Keratinocyte (primary cell): ENCODE data around the gene HELZ. TPM values are rescaled to one million over a fixed set of nuclear protein-coding genes. Genes with fewer than 3 reads are reported as not detected.

Experiments used
- DNase-seq: peaks from one replicate; pipeline ENCODE4 v3.0.0-alpha.2; 2011; ENCODE audit warnings: low read depth, missing footprints, low spot score
- FAIRE-seq: peaks from 2 replicates; lab custom pipeline; 2011; peaks lifted over from hg19 to GRCh38; lab: Jason Lieb, UNC
- H2AFZ ChIP-seq: 2 replicates; pipeline ENCODE4 v1.6.0; 2012; ENCODE audit warnings: low read length, control low read depth, inconsistent platforms; ENCODE audit not compliant: control insufficient read depth
- H3K27ac ChIP-seq: 2 replicates; pipeline ENCODE4 v1.5.1; 2011; ENCODE audit warnings: low read length; ENCODE audit not compliant: control insufficient read depth, insufficient read depth
- H3K27me3 ChIP-seq: 3 replicates; pipeline ENCODE4 v1.6.0; 2011; ENCODE audit warnings: low read length; ENCODE audit not compliant: control insufficient read depth, insufficient read depth; ENCODE audit errors: extremely low read depth
- H3K36me3 ChIP-seq, 2 experiments: 2 replicates in 1 of 2; 3 replicates in 1 of 2; pipeline ENCODE4 v1.5.1; 2011; ENCODE audit warnings: low read length in 2 of 2, mild to moderate bottlenecking in 1 of 2; ENCODE audit not compliant: control insufficient read depth in 2 of 2, insufficient read depth in 2 of 2; ENCODE audit errors: extremely low read depth in 1 of 2
- H3K4me1 ChIP-seq: 3 replicates; pipeline ENCODE4 v1.5.1; 2011; ENCODE audit warnings: low read length; ENCODE audit not compliant: control insufficient read depth, insufficient read depth; ENCODE audit errors: extremely low read depth
- H3K4me2 ChIP-seq: 3 replicates; pipeline ENCODE4 v1.6.0; 2011; ENCODE audit warnings: low read depth, low read length; ENCODE audit not compliant: control insufficient read depth, insufficient read depth; ENCODE audit errors: extremely low read depth
- H3K4me3 ChIP-seq, 3 experiments: fragments of 200-600 bp in 1 of 3; sonication (generic) in 1 of 3; 2 replicates in 2 of 3; 3 replicates in 1 of 3; pipeline ENCODE4 v1.5.1; 2011 to 2016; ENCODE audit warnings: low read length in 3 of 3, mild to moderate bottlenecking in 3 of 3, control low read depth in 2 of 3, inconsistent platforms in 1 of 3, low read depth in 1 of 3, mixed read lengths in 1 of 3, mixed run types in 1 of 3, moderate library complexity in 1 of 3; ENCODE audit not compliant: control insufficient read depth in 2 of 3, insufficient read depth in 2 of 3; ENCODE audit errors: extremely low read depth in 1 of 3
- H3K79me2 ChIP-seq: 2 replicates; pipeline ENCODE4 v1.6.0; 2012; ENCODE audit warnings: low read length; ENCODE audit not compliant: control insufficient read depth, insufficient read depth
- H3K9ac ChIP-seq: 3 replicates; pipeline ENCODE4 v1.6.0; 2011; ENCODE audit warnings: low read length; ENCODE audit not compliant: control insufficient read depth, insufficient read depth; ENCODE audit errors: extremely low read depth
- H3K9me1 ChIP-seq: 3 replicates; pipeline ENCODE4 v1.6.0; 2011; ENCODE audit warnings: low read length; ENCODE audit not compliant: control insufficient read depth, insufficient read depth; ENCODE audit errors: extremely low read depth
- H3K9me3 ChIP-seq: 2 replicates; pipeline ENCODE4 v1.5.1; 2012; ENCODE audit warnings: low read depth, low read length; ENCODE audit not compliant: control insufficient read depth
- H4K20me1 ChIP-seq: 3 replicates; pipeline ENCODE4 v1.6.0; 2011; ENCODE audit warnings: low read length; ENCODE audit not compliant: control insufficient read depth, insufficient read depth; ENCODE audit errors: extremely low read depth
- EZH2 ChIP-seq: IDR thresholded peaks from one replicate; pipeline ENCODE4 v1.6.1; 2012; ENCODE audit warnings: inconsistent platforms, mild to moderate bottlenecking, low read length, moderate library complexity
- dilution Hi-C: fragments of 300-500 bp; cut with MboI; formaldehyde crosslinking; loops from one replicate; pipeline ENCODE4 v1.7.0; 2020; ENCODE audit warnings: low sequenced_read_pairs; ENCODE audit not compliant: extremely low pct_ligation_motif_present
- polyA plus RNA-seq, 5 experiments: library from polyadenylated mRNA; depleted of rRNA in 3 of 5; stranded (reverse) in 3 of 5; stranded (forward) in 1 of 5; unstranded in 1 of 5; fragments of >200 nt; gene quantifications; 1 replicate in 1 of 5; 2 replicates in 3 of 5; 3 replicates in 1 of 5; pipeline versions ENCODE4 v1.2.1 to v1.2.3, GENCODE V29; 2011 to 2012; ENCODE audit warnings: missing spikeins in 2 of 5, low read depth in 1 of 5, low replicate concordance in 1 of 5
- TF ChIP-seq, protein P1 (sequence below), 3 experiments: IDR thresholded peaks in 1 of 3; conservative IDR thresholded peaks in 1 of 3; optimal IDR thresholded peaks in 1 of 3; 2 replicates in 2 of 3; 3 replicates in 1 of 3; pipeline versions ENCODE3 to v1.5.1; 2011; ENCODE audit warnings: low read length in 3 of 3, mild to moderate bottlenecking in 3 of 3, moderate library complexity in 2 of 3, control low read depth in 1 of 3, inconsistent platforms in 1 of 3; ENCODE audit not compliant: insufficient read depth in 2 of 3; ENCODE audit errors: extremely low read depth in 1 of 3

HELZ gene
- polyA plus RNA-seq, 1 donor (not counting 4 experiments of a cell fraction or from before 2014, with no cell fraction given): 18.2 TPM

DNA sequence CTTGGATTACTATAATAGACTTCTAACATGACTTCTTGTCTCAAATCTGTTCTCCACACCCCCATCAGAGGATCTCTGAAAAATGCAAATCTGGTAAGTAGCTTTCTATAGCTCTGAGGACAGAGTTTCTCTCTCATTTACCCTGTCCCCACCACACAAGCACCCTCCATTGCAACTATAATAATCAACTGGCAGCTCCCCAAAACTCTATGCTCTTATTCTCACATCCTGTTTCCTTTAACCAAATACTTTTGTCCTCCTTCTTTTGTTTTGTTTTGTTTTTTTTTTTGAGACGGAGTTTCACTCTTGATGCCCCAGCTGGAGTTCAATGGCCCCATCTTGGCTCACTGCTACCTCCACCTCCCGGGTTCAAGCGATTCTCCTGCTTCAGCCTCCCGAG is 73.4 kb downstream of the HELZ start:
- H3K79me2 ChIP-seq: no peaks in the 10 kb centered on the region
- dilution Hi-C loops: no loop called here
- no peaks in the 10 kb centered on the region for H3K27me3 ChIP-seq
- H4K20me1 ChIP-seq: no peaks in the 10 kb centered on the region
- no peak overlapping the region for H3K9ac ChIP-seq
- no peak overlapping the region for H3K4me3 ChIP-seq
- no peaks in the 10 kb centered on the region for H3K9me1 ChIP-seq
- DNase-seq: no peak
- H3K4me2 ChIP-seq: no peak overlapping the region
- no peak for TF ChIP-seq EZH2
- TF ChIP-seq, protein P1, sequence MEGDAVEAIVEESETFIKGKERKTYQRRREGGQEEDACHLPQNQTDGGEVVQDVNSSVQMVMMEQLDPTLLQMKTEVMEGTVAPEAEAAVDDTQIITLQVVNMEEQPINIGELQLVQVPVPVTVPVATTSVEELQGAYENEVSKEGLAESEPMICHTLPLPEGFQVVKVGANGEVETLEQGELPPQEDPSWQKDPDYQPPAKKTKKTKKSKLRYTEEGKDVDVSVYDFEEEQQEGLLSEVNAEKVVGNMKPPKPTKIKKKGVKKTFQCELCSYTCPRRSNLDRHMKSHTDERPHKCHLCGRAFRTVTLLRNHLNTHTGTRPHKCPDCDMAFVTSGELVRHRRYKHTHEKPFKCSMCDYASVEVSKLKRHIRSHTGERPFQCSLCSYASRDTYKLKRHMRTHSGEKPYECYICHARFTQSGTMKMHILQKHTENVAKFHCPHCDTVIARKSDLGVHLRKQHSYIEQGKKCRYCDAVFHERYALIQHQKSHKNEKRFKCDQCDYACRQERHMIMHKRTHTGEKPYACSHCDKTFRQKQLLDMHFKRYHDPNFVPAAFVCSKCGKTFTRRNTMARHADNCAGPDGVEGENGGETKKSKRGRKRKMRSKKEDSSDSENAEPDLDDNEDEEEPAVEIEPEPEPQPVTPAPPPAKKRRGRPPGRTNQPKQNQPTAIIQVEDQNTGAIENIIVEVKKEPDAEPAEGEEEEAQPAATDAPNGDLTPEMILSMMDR (optimal IDR thresholded peaks at IDR 0.05 in 1 of 3, IDR thresholded peaks at IDR 0.05 in 1 of 3, conservative IDR thresholded peaks at IDR 0.05 in 1 of 3; ENCODE audit: extremely low read depth in 1 of 3, insufficient read depth in 2 of 3, low read length in 3 of 3): no peak
- no peak overlapping the region for H3K27ac ChIP-seq
- no peak for FAIRE-seq
- no peaks in the 10 kb centered on the region for H3K9me3 ChIP-seq
- H2AFZ ChIP-seq: no peak overlapping the region
- peaks cover 0 to 16% of the 10 kb centered on the region in 2 experiments for H3K36me3 ChIP-seq
- no peaks in the 10 kb centered on the region for H3K4me1 ChIP-seq

DNA sequence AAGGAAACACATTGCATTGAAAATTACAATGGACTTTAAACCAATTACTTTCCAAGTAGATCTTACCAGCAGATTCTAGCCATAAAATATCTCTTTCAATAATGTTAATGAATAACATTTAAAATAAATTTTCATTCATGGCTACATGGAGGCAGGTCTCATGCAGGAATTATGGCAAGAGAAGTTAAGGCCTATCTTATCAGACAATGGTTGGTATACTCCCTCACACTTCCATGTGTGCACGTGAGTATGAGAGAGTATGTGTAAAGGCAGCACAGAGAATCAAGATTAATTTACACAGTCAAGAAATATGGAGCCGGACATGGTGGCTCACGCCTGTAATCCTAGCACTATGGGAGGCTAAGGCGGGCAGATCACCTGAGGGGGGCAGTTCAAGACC is 76.5 kb downstream of the HELZ start:
- Histone ChIP-seq H3K9ac (no peak overlapping the region), H2AFZ (no peak overlapping the region), H3K79me2 (no peaks in the 10 kb centered on the region), H3K27me3 (no peaks in the 10 kb centered on the region), H3K9me1 (no peaks in the 10 kb centered on the region), H4K20me1 (no peaks in the 10 kb centered on the region), H3K4me3 (no peak overlapping the region), H3K4me1 (no peaks in the 10 kb centered on the region), H3K9me3 (no peaks in the 10 kb centered on the region), H3K4me2 (no peak overlapping the region), H3K36me3 (peaks cover 10 to 15% of the 10 kb centered on the region in 2 experiments), H3K27ac (no peak overlapping the region)
- DNase-seq (no peak), FAIRE-seq (no peak)
- dilution Hi-C loops: no loop called here
- TF ChIP-seq, protein P1 (optimal IDR thresholded peaks at IDR 0.05 in 1 of 3, IDR thresholded peaks at IDR 0.05 in 1 of 3, conservative IDR thresholded peaks at IDR 0.05 in 1 of 3; ENCODE audit: extremely low read depth in 1 of 3, insufficient read depth in 2 of 3, low read length in 3 of 3): no peak
- TF ChIP-seq EZH2: no peak
